OCI-LY7 (cell line): ENCODE measurements around the gene PSME3.
"Not testable (repeated sequence)": the region's sequence is repeated elsewhere in the genome, so short reads cannot be mapped to it uniquely, and the experiment has no call there.

Source experiments
- CTCF ChIP-seq: fragments of 200-600 bp; sonication (generic); conservative IDR thresholded peaks from 2 replicates; pipeline ENCODE4 v1.5.1; 2014; ENCODE audit warnings: mild to moderate bottlenecking, antibody characterized with exemption, low read length, moderate library complexity, mixed read lengths
- EZH2phosphoT487 ChIP-seq: fragments of 200-600 bp; sonication (generic); IDR thresholded peaks from 2 replicates; pipeline ENCODE4 v1.6.1; 2018; ENCODE audit warnings: low read depth, borderline replicate concordance, mild to moderate bottlenecking, mixed run types, antibody characterized with exemption, low read length, moderate library complexity, mixed read lengths

- TF ChIP-seq CTCF, EZH2phosphoT487: not testable (repeated sequence)
Measured at GRCh38 chr17:42851371-42852240, 18.4 kb downstream of the PSME3 start.
